Progenitor cell of endocrine pancreas (in vitro differentiated cells): ENCODE data around the gene SLC9A3. TPM values are rescaled to one million over a fixed set of nuclear protein-coding genes. Genes with fewer than 3 reads are reported as not detected.

Experiments used
- DNase-seq: peaks from one replicate; pipeline ENCODE4 v3.0.0; 2021; ENCODE audit warnings: low spot score; ENCODE audit not compliant: unreplicated experiment
- H3K27ac Mint-ChIP-seq: 2 replicates; pipeline ENCODE4 v1.8.0; 2021; ENCODE audit warnings: mild to moderate bottlenecking, moderate library complexity, mixed read lengths
- H3K27me3 Mint-ChIP-seq: 2 replicates; pipeline ENCODE4 v1.8.0; 2021; ENCODE audit warnings: mixed read lengths
- H3K36me3 Mint-ChIP-seq: 2 replicates; pipeline ENCODE4 v1.8.0; 2022; ENCODE audit warnings: mixed read lengths; ENCODE audit not compliant: insufficient read depth
- H3K4me1 Mint-ChIP-seq: 2 replicates; pipeline ENCODE4 v1.8.0; 2021; ENCODE audit warnings: low read depth, mixed read lengths
- H3K4me3 Mint-ChIP-seq: 2 replicates; pipeline ENCODE4 v1.8.0; 2021; ENCODE audit warnings: low read depth, mild to moderate bottlenecking, moderate library complexity, mixed read lengths
- H3K9me3 Mint-ChIP-seq: 2 replicates; pipeline ENCODE4 v1.8.0; 2021; ENCODE audit warnings: low read depth, mixed read lengths
- total RNA-seq: library from RNA; stranded (reverse); gene quantifications from 2 replicates; pipeline ENCODE4 v1.2.1, GENCODE V29; 2021
- TF ChIP-seq, protein P1 (sequence below): fragments of 200-600 bp; sonication (generic); IDR thresholded peaks from one replicate; pipeline ENCODE4 v1.5.0; 2021; ENCODE audit warnings: antibody characterized with exemption, mild to moderate bottlenecking; ENCODE audit not compliant: unreplicated experiment

SLC9A3 gene
- total RNA-seq, 1 donor from 2014 or later = 1.7 TPM

- H3K36me3 Mint-ChIP-seq = no peaks in the 10 kb centered on the region
- H3K27me3 Mint-ChIP-seq = peaks cover 56% of the 10 kb centered on the region
Measured at GRCh38 chr5:530001-530955, 6.0 kb upstream of the SLC9A3 start.

DNA sequence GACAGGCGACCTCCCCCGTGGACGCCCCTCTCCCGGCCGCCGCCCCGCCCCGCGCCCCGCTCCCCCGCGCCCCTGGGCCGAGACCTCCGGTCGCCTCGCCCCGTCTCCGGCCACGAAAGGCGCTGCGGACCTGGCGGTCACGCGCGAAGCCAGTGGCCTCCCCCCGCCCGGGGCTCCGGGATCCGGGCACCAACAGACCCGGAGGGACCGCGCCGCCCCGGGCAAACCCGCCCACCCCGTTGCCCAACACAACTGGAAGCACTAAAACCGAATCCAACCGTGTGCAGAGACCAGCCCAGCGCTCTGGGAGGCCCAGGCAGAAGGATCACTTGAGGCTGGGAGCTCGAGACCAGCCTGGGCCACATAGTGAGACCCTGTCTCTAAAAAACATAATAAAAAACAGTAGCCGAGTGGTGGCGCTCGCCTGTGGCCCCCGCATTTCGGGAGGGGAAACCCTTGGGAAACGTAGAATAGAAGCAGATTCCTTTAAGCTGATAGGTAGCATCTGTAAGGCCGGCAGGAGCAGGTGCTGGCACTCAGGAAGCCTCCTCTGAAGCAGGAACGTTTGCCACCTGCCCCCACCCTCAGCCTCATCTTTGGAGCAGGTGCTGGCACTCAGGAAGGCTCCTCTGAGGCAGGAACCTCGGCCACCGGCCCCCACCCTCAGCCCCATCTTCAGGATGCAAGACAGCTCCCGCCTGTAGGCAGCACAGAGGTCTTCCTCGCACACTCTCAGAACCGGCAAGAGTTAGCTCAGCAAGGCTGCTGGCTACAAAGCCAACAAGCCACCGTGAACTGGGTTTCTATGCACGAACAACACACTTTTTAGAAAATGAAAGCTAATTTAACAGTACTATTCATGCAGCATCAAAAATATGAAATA, 4.6 kb upstream of the SLC9A3 start:
- no peak for DNase-seq
- Mint-ChIP-seq H3K4me3 (no peak overlapping the region), H3K9me3 (no peaks in the 10 kb centered on the region), H3K36me3 (no peaks in the 10 kb centered on the region), H3K27me3 (peaks cover 62% of the 10 kb centered on the region), H3K4me1 (peaks cover 10% of the 10 kb centered on the region), H3K27ac (no peak overlapping the region)
- TF ChIP-seq, protein P1, sequence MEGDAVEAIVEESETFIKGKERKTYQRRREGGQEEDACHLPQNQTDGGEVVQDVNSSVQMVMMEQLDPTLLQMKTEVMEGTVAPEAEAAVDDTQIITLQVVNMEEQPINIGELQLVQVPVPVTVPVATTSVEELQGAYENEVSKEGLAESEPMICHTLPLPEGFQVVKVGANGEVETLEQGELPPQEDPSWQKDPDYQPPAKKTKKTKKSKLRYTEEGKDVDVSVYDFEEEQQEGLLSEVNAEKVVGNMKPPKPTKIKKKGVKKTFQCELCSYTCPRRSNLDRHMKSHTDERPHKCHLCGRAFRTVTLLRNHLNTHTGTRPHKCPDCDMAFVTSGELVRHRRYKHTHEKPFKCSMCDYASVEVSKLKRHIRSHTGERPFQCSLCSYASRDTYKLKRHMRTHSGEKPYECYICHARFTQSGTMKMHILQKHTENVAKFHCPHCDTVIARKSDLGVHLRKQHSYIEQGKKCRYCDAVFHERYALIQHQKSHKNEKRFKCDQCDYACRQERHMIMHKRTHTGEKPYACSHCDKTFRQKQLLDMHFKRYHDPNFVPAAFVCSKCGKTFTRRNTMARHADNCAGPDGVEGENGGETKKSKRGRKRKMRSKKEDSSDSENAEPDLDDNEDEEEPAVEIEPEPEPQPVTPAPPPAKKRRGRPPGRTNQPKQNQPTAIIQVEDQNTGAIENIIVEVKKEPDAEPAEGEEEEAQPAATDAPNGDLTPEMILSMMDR = no peak

More at GRCh38 chr5:530001-530955, 6.0 kb upstream of the SLC9A3 start:
- TF ChIP-seq, protein P1 = no peak
- Mint-ChIP-seq H3K27ac (no peak overlapping the region), H3K9me3 (no peaks in the 10 kb centered on the region), H3K4me3 (no peak overlapping the region), H3K4me1 (peaks cover 6% of the 10 kb centered on the region)
- DNase-seq = no peak

DNA sequence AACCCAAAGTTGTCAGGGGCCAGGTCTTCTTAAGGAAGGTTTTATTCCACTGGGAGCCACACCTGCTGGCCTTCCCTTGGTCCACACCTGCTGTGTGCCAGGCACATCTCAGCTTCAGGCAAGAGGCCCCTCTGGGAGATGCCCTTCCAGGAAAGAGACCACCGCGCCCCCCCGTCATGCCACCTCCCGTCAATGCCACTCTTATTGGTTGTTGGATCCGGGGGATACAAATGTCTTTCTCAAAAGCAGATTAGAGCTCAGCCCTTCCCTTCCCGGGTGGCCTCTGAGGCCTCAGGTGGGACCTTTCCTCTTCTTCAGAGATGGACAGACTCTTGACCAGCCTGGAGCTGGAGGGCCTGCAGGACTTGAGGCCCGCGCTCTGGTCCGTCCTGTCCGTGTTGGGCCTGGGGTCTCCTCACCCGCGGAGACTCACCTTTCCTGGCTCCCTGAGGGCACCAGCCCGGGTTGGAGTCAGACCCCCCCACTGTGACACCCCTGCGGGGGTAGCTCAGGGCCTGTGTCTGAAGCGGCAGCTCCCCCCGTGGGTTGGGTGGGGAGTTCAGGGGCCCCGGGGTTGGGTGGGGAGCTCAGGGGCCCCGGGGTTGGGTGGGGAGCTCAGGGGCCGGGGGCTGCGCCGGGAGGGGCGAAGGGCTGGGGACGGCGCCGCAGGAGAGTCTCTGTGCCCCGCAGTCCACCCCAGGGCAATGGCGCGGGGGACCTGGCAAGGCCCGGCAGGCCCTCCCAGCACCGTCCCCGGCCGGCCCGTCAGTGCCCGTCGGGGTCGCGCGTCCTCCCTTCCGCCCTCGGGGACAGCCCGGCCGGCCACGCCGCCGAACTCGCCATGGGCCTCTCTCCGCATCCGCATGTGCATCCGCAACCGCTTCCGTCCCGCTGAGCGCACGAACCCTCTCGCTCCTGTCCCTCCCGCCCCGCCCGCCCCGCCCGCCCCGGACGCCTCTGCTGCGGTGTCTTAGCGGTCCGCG, 3.7 kb upstream of the SLC9A3 start:
- Mint-ChIP-seq H3K27me3 (peaks cover 70% of the 10 kb centered on the region), H3K4me1 (peaks cover 12% of the 10 kb centered on the region), H3K36me3 (no peaks in the 10 kb centered on the region), H3K4me3 (no peak overlapping the region), H3K27ac (no peak overlapping the region), H3K9me3 (no peaks in the 10 kb centered on the region)
- TF ChIP-seq, protein P1 = no peak
- no peak for DNase-seq

DNA sequence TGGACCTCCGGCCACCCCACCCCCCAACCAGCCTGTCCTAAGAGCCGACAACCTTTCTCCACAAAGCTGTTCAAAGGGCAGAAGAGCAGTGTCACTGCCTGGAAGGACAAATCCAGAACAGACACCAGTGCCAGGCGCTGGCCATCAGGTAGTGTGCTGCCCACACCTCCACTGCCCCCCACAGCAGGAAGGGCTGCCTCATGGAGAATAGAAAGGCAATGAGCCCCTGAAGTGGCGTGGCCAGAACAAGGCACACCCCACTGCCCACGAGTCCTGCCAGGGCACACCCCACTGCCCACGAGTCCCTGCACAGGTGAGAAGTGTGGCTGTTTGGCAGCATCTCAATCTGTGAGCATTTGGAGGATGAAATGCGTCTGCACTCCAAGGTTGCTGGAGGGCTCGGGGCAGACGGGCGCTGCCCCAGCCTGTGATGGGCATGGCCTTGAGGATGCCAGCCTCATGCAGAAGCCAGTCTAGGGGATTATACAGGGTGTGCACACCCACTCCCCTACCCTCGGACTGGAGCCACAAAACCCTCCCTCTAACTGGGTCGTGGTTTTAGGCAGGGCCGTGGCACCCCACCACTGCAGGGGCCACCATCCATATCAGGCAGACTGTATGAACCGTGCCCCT, 2.3 kb upstream of the SLC9A3 start:
- Mint-ChIP-seq H3K9me3 (no peaks in the 10 kb centered on the region), H3K36me3 (no peaks in the 10 kb centered on the region), H3K4me3 (no peak overlapping the region), H3K27ac (no peak overlapping the region), H3K27me3 (peaks cover 78% of the 10 kb centered on the region), H3K4me1 (peaks cover 12% of the 10 kb centered on the region)
- TF ChIP-seq, protein P1 = no peak
- DNase-seq = no peak
